Activated naive CD8-positive, alpha-beta T cell treated with anti-CD3 and anti-CD28 coated beads, Interleukin-2, amount 10 ng/mL, durations not matched to agents 7 days and 5 days (primary cell): ENCODE results near the gene PAK4. TPM values are rescaled to one million over a fixed set of nuclear protein-coding genes. Genes with fewer than 3 reads are reported as not detected.
"Not testable (repeated sequence)": the region's sequence is repeated elsewhere in the genome, so short reads cannot be mapped to it uniquely, and the experiment has no call there.

Experiments used
- ATAC-seq: fragments of 150-1000 bp; cut with Tn5 transposase; one replicate; pipeline ENCODE4 v1.10.0; 2021; ENCODE audit warnings: low read depth, moderate library complexity
- POLR2A ChIA-PET: fragments of 350-600 bp; sonication (Branson Sonifier 250); formaldehyde crosslinking; loops from one replicate; lab custom pipeline; 2021; ENCODE audit warnings: antibody characterized with exemption; lab: Charles Lee
- DNase-seq: peaks from one replicate; pipeline ENCODE4 v3.0.0; 2021
- H3K27ac Mint-ChIP-seq: one replicate; pipeline ENCODE4 v1.8.0; 2022; ENCODE audit warnings: mild to moderate bottlenecking, mixed read lengths
- H3K27me3 Mint-ChIP-seq: one replicate; pipeline ENCODE4 v1.8.0; 2022; ENCODE audit warnings: mild to moderate bottlenecking, moderate library complexity, mixed read lengths
- H3K36me3 Mint-ChIP-seq: one replicate; pipeline ENCODE4 v1.8.0; 2021; ENCODE audit warnings: mild to moderate bottlenecking, mixed read lengths
- H3K4me1 Mint-ChIP-seq: one replicate; pipeline ENCODE4 v1.8.0; 2021; ENCODE audit warnings: mixed read lengths
- H3K4me3 Mint-ChIP-seq: one replicate; pipeline ENCODE4 v1.8.0; 2022; ENCODE audit warnings: mild to moderate bottlenecking, moderate library complexity, mixed read lengths
- H3K9me3 Mint-ChIP-seq: one replicate; pipeline ENCODE4 v1.8.0; 2021; ENCODE audit warnings: mixed read lengths
- total RNA-seq, 2 experiments: library from RNA; stranded (reverse); gene quantifications; one replicate each; pipeline ENCODE4 v1.2.3, GENCODE V29; 2021

PAK4 gene
- total RNA-seq, 2 experiments from 2014 or later, result 16.1 to 17.1 TPM

DNA sequence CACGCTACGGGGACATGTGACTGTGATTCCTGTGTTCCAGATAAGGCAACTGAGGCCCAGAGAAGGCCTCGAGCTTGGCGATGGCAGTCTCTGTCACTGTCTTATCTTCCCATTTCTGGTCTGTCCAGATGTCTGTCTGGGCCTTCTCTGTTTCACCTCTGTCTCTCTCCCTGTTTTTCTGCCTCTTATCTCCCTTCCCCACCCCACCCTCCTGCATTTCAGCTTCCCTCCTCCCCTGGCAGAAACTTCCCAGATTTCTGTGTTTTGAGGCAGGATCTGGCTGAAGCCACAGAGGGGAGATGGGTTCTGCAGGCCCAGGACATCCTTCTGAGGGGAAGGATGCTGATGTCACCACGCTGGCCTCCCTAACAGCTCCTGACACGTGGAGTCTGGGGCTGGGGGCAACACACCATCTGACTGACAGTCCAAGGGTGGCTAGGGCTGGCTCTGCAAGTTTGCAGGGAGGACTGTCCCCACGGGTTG is 14.4 kb downstream of the PAK4 start:
- no peak for ATAC-seq
- Mint-ChIP-seq H3K4me3 (no peak overlapping the region), H3K27ac (no peak overlapping the region), H3K4me1 (peaks cover 7% of the 10 kb centered on the region), H3K27me3 (no peaks in the 10 kb centered on the region), H3K36me3 (no peaks in the 10 kb centered on the region), H3K9me3 (no peaks in the 10 kb centered on the region)
- no peak for DNase-seq
- POLR2A ChIA-PET, result no interaction called here

DNA sequence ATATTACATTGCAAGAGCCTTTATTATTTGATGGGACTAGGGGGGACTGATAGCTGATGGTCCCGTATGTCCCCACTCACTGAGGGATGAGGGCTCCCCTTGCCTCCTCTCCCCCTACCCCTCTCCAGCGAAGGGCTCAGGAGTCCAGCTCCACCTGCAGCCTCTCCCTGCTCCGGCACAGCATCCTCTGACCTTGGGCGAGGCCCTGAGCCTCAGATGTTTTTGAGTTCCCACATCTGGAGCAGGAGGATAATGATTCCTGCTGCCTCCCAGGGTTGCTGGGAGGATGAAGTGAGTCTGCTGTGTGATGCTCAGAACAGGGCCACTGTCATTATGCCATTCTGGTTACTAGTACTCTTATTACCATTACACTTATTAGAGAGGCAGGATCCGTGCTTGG is 15.0 kb downstream of the PAK4 start:
- Mint-ChIP-seq H3K27ac (no peak overlapping the region), H3K4me1 (peaks cover 7% of the 10 kb centered on the region), H3K4me3 (no peak overlapping the region), H3K27me3 (no peaks in the 10 kb centered on the region), H3K9me3 (no peaks in the 10 kb centered on the region), H3K36me3 (no peaks in the 10 kb centered on the region)
- POLR2A ChIA-PET, result no interaction called here
- DNase-seq (no peak), ATAC-seq (no peak)

- H3K4me1 Mint-ChIP-seq, result peaks cover 7% of the 10 kb centered on the region
- no peaks in the 10 kb centered on the region for H3K36me3 Mint-ChIP-seq
- POLR2A ChIA-PET, result no interaction called here
- H3K27ac Mint-ChIP-seq, result no peak overlapping the region
- H3K27me3 Mint-ChIP-seq, result no peaks in the 10 kb centered on the region
- DNase-seq (no peak), ATAC-seq (no peak)
- no peaks in the 10 kb centered on the region for H3K9me3 Mint-ChIP-seq
- H3K4me3 Mint-ChIP-seq, result no peak overlapping the region
These were observed 16.3 kb downstream of the PAK4 start for GRCh38 chr19:39141929-39142328.

DNA sequence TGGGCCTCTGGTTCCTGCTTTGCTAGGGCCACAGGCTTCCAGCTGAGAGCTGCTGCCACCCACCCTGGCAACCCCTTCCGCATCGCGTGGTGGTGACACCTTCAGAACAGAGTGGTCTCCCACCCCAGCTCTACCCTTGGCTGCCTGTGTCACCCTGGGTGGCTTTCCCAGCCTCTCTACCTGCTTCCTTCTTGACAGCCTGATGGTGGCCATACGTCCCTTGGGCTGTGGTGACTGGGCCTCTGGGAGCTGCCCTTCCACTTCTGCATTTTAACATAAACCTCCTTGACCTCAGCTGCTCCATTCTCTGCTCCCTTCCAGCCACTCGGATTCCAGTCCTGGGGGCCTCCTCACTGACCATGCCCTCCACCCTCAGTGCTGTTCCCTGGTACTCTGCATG is 17.0 kb downstream of the PAK4 start:
- Mint-ChIP-seq H3K27me3 (no peaks in the 10 kb centered on the region), H3K36me3 (no peaks in the 10 kb centered on the region), H3K4me3 (no peak overlapping the region), H3K9me3 (no peaks in the 10 kb centered on the region), H3K4me1 (peaks cover 9% of the 10 kb centered on the region), H3K27ac (no peak overlapping the region)
- POLR2A ChIA-PET, result no interaction called here
- DNase-seq, result no peak
- no peak for ATAC-seq

DNA sequence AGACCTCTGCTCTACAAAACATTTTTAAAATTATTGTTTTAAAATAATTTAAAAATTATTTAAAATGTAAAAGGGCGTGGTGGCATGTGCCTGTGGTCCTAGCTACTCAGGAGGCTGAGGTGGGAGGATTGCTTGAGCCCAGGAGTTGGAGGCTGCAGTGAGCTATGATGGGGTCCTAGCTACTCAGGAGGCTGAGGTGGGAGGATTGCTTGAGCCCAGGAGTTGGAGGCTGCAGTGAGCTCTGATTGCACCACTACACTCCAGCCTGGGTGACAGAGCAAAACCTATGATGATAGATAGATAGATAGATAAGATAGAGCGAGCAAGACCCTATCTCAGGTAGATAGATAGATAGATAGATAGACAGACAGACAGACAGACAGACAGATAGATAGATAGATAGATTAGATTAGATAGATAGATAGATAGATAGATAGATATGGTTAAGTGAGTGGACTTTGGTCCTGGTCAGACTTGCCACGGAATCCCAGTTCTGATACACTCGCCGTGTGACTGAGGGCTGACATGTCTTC is 18.2 kb downstream of the PAK4 start:
- POLR2A ChIA-PET, result interaction anchor here (0.6 kb wide), 1 partner anchor 44 kb away, joined by 4 read pairs; no protein-coding TSS in a partner anchor
- H3K4me3 Mint-ChIP-seq, DNase-seq, H3K27me3 Mint-ChIP-seq, H3K27ac Mint-ChIP-seq, H3K9me3 Mint-ChIP-seq, ATAC-seq, H3K36me3 Mint-ChIP-seq: not testable (repeated sequence)
- peaks cover 11% of the 10 kb centered on the region for H3K4me1 Mint-ChIP-seq

DNA sequence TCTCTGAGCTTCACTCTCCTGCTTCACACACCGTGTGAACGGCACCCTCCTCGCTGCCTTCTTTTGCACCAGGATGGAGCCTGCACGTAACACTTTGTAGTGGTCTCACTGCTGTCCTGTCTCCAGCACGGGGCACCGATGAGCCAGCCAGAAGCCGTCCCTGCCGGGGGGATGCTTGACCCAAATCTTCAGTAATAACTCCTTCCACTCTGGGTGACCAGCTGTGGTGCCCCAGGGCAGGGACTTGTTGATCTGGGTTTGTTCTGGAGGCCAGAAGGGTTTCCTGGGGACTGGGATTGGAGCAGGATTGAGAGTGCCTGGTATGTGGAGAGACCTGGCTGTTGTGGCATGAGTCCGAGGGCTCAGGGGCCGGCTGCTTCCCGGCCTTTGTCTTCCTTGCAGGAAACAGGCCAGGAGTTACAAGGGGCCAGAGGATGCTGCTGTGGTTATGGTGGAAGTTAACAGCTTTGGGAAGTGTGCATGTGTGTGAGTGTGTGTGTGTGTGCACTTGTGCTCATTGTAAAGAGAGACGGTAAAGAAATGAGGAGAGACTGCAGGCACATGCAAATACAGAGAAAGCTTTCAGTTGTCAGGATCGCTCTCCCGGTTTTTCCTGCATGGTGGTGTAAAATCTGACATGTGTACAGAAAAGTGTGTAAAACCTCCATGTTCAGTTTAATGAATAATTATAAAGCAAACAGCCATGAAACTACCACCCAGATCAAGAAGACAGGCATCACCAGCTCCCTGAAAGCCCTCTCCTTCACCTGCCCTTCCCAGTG is 18.9 kb downstream of the PAK4 start:
- Mint-ChIP-seq H3K27me3 (no peaks in the 10 kb centered on the region), H3K4me3 (no peak overlapping the region), H3K36me3 (no peaks in the 10 kb centered on the region), H3K27ac (no peak overlapping the region), H3K4me1 (peaks cover 11% of the 10 kb centered on the region), H3K9me3 (no peaks in the 10 kb centered on the region)
- ATAC-seq (no peak), DNase-seq (no peak)
- POLR2A ChIA-PET, result interaction anchor here (0.6 kb wide), 1 partner anchor 45 kb away, joined by 4 read pairs; no protein-coding TSS in a partner anchor

DNA sequence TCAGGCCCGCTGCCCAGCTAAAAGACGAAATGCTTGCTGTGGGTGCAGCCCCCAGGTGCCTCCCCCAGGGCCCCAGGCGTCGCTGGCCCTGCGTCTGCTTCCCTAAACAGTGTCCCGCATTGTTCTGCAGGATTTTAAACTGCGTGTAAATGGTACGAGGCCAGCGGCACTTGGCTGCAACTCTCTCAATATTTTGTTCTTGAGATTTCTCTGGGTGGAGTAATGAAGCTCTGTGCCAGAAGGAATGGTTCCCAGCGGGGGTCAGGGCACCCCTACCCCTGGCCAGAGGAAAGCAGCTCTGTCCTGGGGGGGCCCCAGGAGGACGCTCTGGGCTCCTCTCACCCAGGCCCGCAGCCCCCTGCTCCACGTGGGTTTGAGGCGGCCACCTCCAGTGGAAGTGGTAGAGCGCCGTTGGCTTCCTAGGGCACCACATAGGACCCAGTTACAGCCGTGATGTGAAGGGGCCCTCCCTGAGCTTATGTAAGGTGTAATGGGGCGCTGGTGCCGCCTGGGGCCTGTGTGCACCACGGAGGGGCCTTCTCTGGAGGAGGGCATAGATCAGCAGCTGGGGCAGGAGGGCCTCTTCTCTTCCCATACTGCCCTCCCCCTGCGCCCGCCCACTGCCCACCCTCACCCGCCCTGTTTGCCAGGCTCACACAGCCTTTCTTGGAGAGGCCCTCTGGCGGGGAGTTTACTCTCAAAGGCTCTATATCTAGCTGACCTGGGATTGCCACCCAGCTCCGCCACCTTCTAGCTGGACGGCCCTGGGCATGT is 19.8 kb downstream of the PAK4 start:
- H3K36me3 Mint-ChIP-seq, result no peaks in the 10 kb centered on the region
- H3K9me3 Mint-ChIP-seq, result no peaks in the 10 kb centered on the region
- no peak overlapping the region for H3K4me3 Mint-ChIP-seq
- H3K27me3 Mint-ChIP-seq, result no peaks in the 10 kb centered on the region
- DNase-seq, result no peak
- no peak for ATAC-seq
- H3K4me1 Mint-ChIP-seq, result peaks cover 11% of the 10 kb centered on the region
- no peak overlapping the region for H3K27ac Mint-ChIP-seq
- POLR2A ChIA-PET, result no interaction called here

DNA sequence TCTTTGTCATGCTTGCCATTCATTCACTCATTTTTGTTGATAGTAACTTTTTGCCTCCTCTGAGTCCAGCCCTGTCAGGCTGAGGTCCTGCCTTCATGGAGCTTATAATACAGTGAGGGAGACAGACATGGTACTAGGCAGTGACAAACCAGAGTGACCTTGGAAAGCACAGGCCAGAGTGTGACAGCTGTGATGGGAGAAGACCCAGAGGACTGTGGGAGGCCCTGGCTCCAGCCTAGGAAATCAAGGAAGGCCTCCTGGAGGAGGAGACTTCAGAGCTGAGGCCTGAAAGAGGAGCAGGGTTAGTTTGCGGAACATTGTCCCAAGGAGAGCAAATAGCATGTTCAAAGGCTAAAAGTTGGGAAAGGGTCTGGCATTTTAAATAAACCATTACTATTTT is 20.5 kb downstream of the PAK4 start:
- Mint-ChIP-seq H3K9me3 (no peaks in the 10 kb centered on the region), H3K4me3 (no peak overlapping the region), H3K4me1 (peaks cover 11% of the 10 kb centered on the region), H3K36me3 (no peaks in the 10 kb centered on the region), H3K27me3 (no peaks in the 10 kb centered on the region), H3K27ac (no peak overlapping the region)
- no peak for ATAC-seq
- POLR2A ChIA-PET, result no interaction called here
- DNase-seq, result no peak

GRCh38 chr19:39146686-39147450 is 21.3 kb downstream of the PAK4 start:
- POLR2A ChIA-PET, result no interaction called here
- H3K36me3 Mint-ChIP-seq, result no peaks in the 10 kb centered on the region
- H3K4me3 Mint-ChIP-seq, result no peak overlapping the region
- ATAC-seq (no peak), DNase-seq (no peak)
- H3K4me1 Mint-ChIP-seq, result peaks cover 11% of the 10 kb centered on the region
- H3K9me3 Mint-ChIP-seq, result no peaks in the 10 kb centered on the region
- H3K27me3 Mint-ChIP-seq, result no peaks in the 10 kb centered on the region
- no peak overlapping the region for H3K27ac Mint-ChIP-seq

GRCh38 chr19:39147480-39147879 is 21.9 kb downstream of the PAK4 start:
- no peak for DNase-seq
- Mint-ChIP-seq H3K27ac (no peak overlapping the region), H3K27me3 (no peaks in the 10 kb centered on the region), H3K4me1 (peaks cover 11% of the 10 kb centered on the region), H3K4me3 (no peak overlapping the region), H3K9me3 (no peaks in the 10 kb centered on the region), H3K36me3 (no peaks in the 10 kb centered on the region)
- POLR2A ChIA-PET, result no interaction called here
- ATAC-seq, result no peak

DNA sequence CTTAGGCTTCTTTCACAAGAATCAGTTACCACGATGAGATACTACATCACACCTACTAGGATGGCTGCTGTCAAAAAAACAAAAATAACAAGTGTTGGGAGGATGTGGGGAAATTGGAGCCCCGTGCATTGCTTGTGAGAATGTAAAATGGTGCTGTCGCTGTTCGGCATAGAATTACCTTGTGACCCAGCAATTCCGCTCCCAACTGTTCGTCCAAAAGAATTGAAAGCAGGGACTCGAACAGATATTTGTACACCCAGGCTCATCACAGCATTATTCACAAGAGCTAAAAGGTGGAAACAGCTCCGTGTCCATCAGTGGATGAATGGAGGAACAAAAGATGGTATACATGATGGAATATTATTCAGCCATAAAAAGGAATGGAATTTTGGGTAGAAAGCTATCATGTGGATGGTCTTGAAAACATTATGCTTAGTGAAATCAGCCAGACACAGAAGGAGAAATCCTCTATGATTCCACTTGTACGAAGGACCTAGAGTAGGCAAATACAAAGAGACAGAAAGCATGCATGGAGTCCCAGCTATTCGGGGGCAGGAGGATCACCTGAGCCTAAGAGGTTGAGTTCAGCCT is 23.4 kb downstream of the PAK4 start:
- ATAC-seq (no peak), DNase-seq (no peak)
- no peaks in the 10 kb centered on the region for H3K27me3 Mint-ChIP-seq
- H3K9me3 Mint-ChIP-seq, result no peaks in the 10 kb centered on the region
- peaks cover 7% of the 10 kb centered on the region for H3K4me1 Mint-ChIP-seq
- no peak overlapping the region for H3K4me3 Mint-ChIP-seq
- no peak overlapping the region for H3K27ac Mint-ChIP-seq
- H3K36me3 Mint-ChIP-seq, result no peaks in the 10 kb centered on the region
- POLR2A ChIA-PET, result no interaction called here

DNA sequence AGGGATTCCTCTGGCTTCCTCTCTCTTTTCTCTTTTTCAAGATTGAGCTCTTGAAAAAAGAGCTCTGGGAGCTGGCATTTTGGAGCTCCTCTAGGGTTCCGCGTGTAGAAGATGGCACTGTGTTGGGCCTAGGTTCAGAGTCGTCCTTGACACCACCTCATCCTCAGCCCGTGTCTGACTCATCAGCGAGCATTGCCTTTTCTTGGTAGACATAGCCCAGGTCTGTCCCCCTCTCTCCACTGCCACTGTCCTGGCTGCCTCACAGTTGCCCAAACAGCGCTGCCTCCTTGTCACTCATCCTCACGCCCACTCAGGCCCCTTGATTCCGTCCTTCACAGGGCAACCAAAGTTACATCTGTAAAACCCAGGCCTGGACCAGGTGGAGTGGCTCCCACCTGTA is 24.6 kb downstream of the PAK4 start:
- H3K27ac Mint-ChIP-seq, result no peak overlapping the region
- POLR2A ChIA-PET, result no interaction called here
- no peaks in the 10 kb centered on the region for H3K27me3 Mint-ChIP-seq
- H3K4me3 Mint-ChIP-seq, result no peak overlapping the region
- H3K36me3 Mint-ChIP-seq, result no peaks in the 10 kb centered on the region
- H3K9me3 Mint-ChIP-seq, result no peaks in the 10 kb centered on the region
- H3K4me1 Mint-ChIP-seq, result peaks cover 4% of the 10 kb centered on the region
- ATAC-seq, result no peak
- no peak for DNase-seq
